ENCODE data around the gene AMIGO1. TPM values are rescaled to one million over a fixed set of nuclear protein-coding genes. Genes with fewer than 3 reads are reported as not detected.

AMIGO1 gene
- total RNA-seq, 4 donors from 2014 or later = 8.1 to 10.3 (median 8.4) TPM

- no peaks in the 10 kb centered on the region for H3K27me3 ChIP-seq
- peaks cover 0 to 29% (median 12%) of the 10 kb centered on the region in 4 donors for H3K4me1 ChIP-seq
- H3K27ac ChIP-seq = no peak overlapping the region
- WGBS, 2 donors = 90 to 94% methylated on average over 10 to 12 of the region's 12 CpGs
- TF ChIP-seq CTCF (IDR thresholded peaks at IDR 0.05) (no peak), EP300 (IDR thresholded peaks at IDR 0.05) (no peak), POLR2A (IDR thresholded peaks at IDR 0.05) (no peak)
- no peak for DNase-seq (ENCODE audit: low spot score in 2 of 2)
- no peak overlapping the region for H3K4me3 ChIP-seq
- H3K9me3 ChIP-seq = no peaks in the 10 kb centered on the region
- peaks cover 0 to 41% (median 4%) of the 10 kb centered on the region in 3 donors for H3K36me3 ChIP-seq
These were observed 20.8 kb downstream of the AMIGO1 start for GRCh38 chr1:109488696-109489095.

- TF ChIP-seq CTCF (IDR thresholded peaks at IDR 0.05) (no peak), POLR2A (IDR thresholded peaks at IDR 0.05) (no peak), EP300 (IDR thresholded peaks at IDR 0.05) (no peak)
These were observed 21.3 kb downstream of the AMIGO1 start for GRCh38 chr1:109488201-109488600.

DNA sequence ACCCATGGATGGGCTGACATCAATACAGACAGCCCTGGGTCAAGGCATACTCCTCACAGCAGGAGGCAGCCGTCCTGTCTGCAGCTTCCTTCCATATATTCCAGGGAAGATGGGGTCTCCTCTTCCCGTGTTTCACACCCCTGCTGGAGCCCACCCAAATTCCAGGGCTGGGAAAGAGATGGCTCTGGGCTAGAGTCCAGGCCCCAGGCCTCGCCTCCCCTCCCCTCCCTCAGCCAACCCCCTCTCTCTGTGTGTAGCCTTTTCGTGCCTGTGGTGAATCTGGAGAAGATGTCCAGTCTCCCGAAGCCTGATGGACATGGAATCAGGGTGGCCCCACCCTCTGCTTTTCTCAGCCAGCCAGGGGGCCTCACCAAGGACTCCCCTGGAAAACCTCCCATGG, 22.3 kb downstream of the AMIGO1 start:
- TF ChIP-seq CTCF (IDR thresholded peaks at IDR 0.05) (no peak), POLR2A (IDR thresholded peaks at IDR 0.05) (no peak), EP300 (IDR thresholded peaks at IDR 0.05) (no peak)
- Histone ChIP-seq H3K36me3 (peaks cover 0 to 41% (median 4%) of the 10 kb centered on the region in 3 donors), H3K4me1 (peaks cover 0 to 30% (median 14%) of the 10 kb centered on the region in 4 donors), H3K27ac (no peak overlapping the region), H3K9me3 (no peaks in the 10 kb centered on the region), H3K27me3 (no peaks in the 10 kb centered on the region), H3K4me3 (no peak overlapping the region)
- whole genome bisulfite sequencing, 2 donors = 54 to 61% methylated on average over 4 to 5 of the region's 5 CpGs
- no peak for DNase-seq (ENCODE audit: low spot score in 2 of 2)

More at GRCh38 chr1:109488201-109488600, 21.3 kb downstream of the AMIGO1 start:
- DNase-seq (ENCODE audit: low spot score in 2 of 2) = no peak
- Histone ChIP-seq H3K4me1 (peaks cover 0 to 26% (median 11%) of the 10 kb centered on the region in 4 donors), H3K27me3 (no peaks in the 10 kb centered on the region), H3K36me3 (peaks cover 0 to 41% (median 4%) of the 10 kb centered on the region in 3 donors), H3K4me3 (no peak overlapping the region), H3K9me3 (no peaks in the 10 kb centered on the region), H3K27ac (no peak overlapping the region)
- WGBS, 2 donors = 59 to 69% methylated on average over 5 of the region's 5 CpGs

- Histone ChIP-seq H3K27ac (no peak overlapping the region), H3K36me3 (peaks cover 0 to 33% (median 4%) of the 10 kb centered on the region in 3 donors), H3K9me3 (no peaks in the 10 kb centered on the region), H3K27me3 (no peaks in the 10 kb centered on the region), H3K4me3 (peak overlapping the region in 2 of 4 donors; percentile 68 to 92), H3K4me1 (peaks cover 0 to 26% (median 14%) of the 10 kb centered on the region in 4 donors)
- TF ChIP-seq POLR2A (IDR thresholded peaks at IDR 0.05) (no peak), EP300 (IDR thresholded peaks at IDR 0.05) (no peak), CTCF (IDR thresholded peaks at IDR 0.05) (no peak)
- DNase-seq (ENCODE audit: low spot score in 2 of 2) = no peak
- WGBS, 2 donors = 8 to 25% methylated on average over 3 of the region's 3 CpGs
These were observed 24.5 kb downstream of the AMIGO1 start for GRCh38 chr1:109485001-109485400.

- peaks cover 0 to 28% (median 4%) of the 10 kb centered on the region in 3 donors for H3K36me3 ChIP-seq
- 9 to 19% methylated on average over 15 of the region's 15 CpGs for WGBS, 2 donors
- peak overlapping the region; percentile 93 to 98 (median 96) for H3K27ac ChIP-seq
- no peak for DNase-seq (ENCODE audit: low spot score in 2 of 2)
- H3K9me3 ChIP-seq = no peaks in the 10 kb centered on the region
- no peaks in the 10 kb centered on the region for H3K27me3 ChIP-seq
- TF ChIP-seq EP300 (IDR thresholded peaks at IDR 0.05) (no peak), CTCF (IDR thresholded peaks at IDR 0.05) (no peak), POLR2A (IDR thresholded peaks at IDR 0.05) (no peak)
- H3K4me1 ChIP-seq = peaks cover 0 to 26% (median 14%) of the 10 kb centered on the region in 4 donors
- H3K4me3 ChIP-seq = peak overlapping the region; percentile 51 to 92 (median 70)
These were observed 25.0 kb downstream of the AMIGO1 start for GRCh38 chr1:109484519-109484975.
